Measurements from ENCODE around the gene ADSS1.

DNA sequence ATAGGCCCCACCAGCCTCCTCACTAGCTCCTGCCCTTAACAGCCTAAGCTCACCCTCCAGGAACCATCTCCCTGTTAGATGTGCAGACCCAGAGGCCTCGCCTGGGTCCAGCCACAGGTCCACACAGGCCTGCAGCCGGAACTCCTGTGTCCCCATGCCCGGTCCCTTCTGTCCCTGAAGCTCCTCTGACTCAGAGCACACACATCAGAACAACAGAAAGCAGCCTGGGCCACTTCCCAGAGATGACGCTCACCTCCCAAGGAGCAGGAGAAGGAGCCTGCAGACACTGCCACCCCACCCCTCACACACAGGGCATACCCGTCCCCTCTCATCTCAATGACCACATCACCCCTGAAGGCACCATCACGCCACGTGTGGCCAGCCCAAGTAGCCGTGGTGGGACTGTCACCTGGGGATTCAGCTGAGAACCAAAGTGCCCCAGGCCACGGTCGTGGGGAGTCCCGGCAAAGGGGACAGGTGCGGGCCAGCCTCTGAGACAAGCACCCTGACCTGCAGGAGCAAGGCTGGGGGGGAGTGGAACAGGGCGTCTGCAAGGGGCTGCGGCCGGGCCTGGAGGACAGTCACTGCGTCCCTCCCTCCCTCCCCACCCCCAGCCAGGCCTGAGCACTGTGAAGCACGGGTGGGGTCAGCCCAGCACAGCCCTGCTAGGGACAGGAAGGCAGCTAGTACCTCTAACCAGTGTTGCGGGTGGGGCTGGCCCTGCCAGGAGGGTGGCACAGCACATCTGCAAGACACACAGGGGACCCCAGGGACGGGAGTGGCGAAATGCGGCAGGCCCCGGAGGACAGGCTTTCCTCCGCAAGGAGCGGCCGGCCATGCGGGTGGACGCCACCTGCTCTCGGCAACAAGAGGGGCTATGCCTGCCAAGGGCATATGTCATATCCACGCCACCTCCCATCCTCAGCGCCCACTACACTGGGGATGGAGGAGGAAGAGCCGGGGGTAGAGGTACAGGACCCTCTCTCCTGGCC lies 66.0 kb downstream of the ADSS1 start:
- TF ChIP-seq EP300 (IDR thresholded peaks at IDR 0.05) (no peak), CTCF (IDR thresholded peaks at IDR 0.05) (no peak)
